Lower leg skin (tissue), 3 donors: Measurements from ENCODE around the gene TMEM158.

ENCODE experiments used
- POLR2A ChIP-seq, 2 donors: fragments of 450-650 bp; IDR thresholded peaks; one replicate each; pipeline ENCODE4 v1.6.1; 2016 to 2017; ENCODE audit warnings: antibody characterized with exemption in 2 of 2, mild to moderate bottlenecking in 1 of 2, moderate library complexity in 1 of 2
- TF ChIP-seq, protein P1 (sequence below), 3 donors: fragments of 450-650 bp; IDR thresholded peaks; one replicate each; pipeline ENCODE4 v1.5.1; 2016; ENCODE audit warnings: antibody characterized with exemption in 3 of 3, mild to moderate bottlenecking in 3 of 3, moderate library complexity in 2 of 3

DNA sequence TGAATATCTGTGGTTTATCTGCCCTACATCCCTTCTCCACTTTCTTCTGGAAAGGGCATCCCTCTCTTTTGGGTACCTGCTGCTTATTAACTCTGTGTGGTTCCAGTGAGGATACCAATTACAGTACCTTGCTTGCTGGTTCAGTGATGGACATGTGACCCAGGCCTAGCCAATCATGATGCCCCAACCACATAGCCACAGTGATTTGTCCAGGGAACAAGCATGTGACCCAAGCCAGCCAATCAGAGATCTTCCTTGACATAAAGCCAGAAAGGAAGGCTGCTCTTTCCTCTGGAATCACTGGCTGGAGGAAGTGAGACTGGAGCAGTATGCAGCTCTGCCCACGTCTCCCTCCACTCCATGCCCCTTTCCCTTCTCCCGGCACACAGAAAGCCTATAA, 10.9 kb upstream of the TMEM158 start:
- TF ChIP-seq, protein P1, sequence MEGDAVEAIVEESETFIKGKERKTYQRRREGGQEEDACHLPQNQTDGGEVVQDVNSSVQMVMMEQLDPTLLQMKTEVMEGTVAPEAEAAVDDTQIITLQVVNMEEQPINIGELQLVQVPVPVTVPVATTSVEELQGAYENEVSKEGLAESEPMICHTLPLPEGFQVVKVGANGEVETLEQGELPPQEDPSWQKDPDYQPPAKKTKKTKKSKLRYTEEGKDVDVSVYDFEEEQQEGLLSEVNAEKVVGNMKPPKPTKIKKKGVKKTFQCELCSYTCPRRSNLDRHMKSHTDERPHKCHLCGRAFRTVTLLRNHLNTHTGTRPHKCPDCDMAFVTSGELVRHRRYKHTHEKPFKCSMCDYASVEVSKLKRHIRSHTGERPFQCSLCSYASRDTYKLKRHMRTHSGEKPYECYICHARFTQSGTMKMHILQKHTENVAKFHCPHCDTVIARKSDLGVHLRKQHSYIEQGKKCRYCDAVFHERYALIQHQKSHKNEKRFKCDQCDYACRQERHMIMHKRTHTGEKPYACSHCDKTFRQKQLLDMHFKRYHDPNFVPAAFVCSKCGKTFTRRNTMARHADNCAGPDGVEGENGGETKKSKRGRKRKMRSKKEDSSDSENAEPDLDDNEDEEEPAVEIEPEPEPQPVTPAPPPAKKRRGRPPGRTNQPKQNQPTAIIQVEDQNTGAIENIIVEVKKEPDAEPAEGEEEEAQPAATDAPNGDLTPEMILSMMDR (IDR thresholded peaks at IDR 0.05): no peak
- no peak for TF ChIP-seq POLR2A (IDR thresholded peaks at IDR 0.05)
